Glomerular endothelial cell (primary cell): ENCODE results near the gene NSFL1C. TPM values are rescaled to one million over a fixed set of nuclear protein-coding genes. Genes with fewer than 3 reads are reported as not detected.

Experiments
- DNase-seq: peaks from one replicate; pipeline ENCODE4 v3.0.0-alpha.2; 2011; ENCODE audit warnings: low read depth, low spot score; ENCODE audit errors: extremely low read depth
- total RNA-seq: library from RNA; depleted of rRNA; stranded (reverse); fragments of >200 nt; gene quantifications from 2 replicates; pipeline ENCODE4 v1.2.3, GENCODE V29; 2015

NSFL1C gene
- total RNA-seq, 1 donor from 2014 or later: 74.2 TPM

DNA sequence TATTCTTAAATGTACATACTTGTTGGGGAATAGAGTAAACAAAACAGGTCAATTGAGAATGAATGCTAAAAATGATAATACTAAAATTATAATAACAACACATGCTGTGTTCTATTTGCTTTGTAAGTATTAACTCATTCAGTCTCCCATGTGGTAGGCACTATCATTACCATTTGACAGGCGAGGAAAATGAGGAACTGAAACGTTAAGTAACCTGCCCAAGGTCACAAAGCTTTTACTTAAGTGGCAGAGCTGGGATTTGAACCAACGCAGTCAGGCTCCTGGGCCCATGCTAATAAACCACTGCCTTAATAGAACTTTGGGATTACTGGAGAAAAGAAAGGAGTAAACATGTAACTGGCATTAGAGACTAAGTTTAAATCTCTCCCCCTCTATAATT lies 3.8 kb downstream of the NSFL1C start:
- no peak for DNase-seq

DNA sequence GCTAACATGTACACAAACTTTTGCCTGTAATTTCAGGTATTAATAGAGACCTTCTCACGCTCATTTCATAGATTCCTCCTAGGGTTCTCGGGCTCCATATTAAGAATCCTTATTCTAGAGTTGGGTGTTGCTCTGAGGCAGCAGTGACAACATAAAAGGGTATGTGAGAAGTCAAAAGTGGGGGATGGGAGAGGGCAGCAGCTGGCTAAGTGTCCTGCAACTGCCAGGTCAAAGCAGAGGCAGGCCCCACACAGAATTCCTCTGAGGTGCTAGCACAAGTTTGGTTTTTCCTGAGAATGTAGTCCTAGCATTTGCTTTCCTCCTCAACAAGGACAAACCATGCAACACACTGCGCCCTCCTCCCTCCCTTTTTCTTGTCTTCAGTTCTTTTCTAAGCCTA lies 4.6 kb downstream of the NSFL1C start:
- DNase-seq: no peak

DNA sequence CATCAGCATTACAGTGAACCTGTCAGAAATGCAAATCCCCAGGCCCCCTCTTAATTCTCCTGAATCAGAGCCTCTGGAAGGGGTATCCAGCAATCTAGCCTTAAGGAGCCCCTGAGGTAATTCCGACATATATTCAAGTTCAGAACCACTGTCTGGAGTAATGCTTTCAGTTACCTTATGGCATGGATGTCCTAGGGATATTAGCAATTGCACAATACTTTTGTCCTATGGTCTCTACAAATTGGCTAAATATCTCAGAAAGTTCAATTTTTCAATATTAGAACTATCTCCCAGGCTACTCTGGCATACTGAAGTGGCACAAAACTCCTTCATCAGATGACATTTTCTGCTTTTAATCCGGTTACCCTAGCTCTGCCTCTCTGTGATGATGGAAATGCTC lies 6.4 kb downstream of the NSFL1C start:
- no peak for DNase-seq

DNA sequence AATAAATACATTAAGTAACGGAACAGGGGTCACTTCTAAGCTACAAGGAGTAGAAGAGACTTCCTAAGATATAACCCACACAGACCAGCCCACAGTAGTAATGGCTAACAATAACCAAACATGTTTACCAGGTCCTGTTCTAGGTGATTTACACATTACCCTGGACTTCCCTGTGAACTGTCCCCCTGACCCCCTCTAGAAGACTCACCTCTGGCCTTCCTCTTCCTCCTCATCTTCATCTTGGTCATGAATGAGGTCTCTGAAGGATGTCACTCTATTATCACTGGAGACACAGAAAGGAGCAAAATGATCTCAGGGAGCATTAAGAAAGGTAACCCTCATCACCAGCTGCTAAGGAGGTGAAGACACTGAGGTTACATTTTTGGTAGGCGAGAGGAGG lies 8.7 kb downstream of the NSFL1C start:
- DNase-seq: no peak

DNA sequence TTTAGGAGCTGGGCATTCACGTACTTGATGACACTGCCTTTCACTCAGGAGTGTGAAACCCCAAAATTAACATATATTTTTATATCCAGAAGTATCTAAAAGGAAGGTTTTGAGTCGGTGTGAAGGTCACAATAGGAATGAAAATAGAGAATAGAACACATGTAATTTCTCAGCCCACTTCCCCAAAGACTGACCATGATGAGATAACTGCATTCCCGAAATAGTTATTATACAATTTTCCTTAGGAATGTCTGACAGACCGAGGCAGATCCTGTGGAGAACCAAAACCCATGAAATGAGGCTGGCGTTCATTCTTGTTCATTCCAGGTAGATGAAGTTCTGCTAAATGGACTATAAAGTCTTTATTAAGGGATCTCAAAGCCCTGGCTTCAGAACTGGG lies 10.3 kb downstream of the NSFL1C start:
- DNase-seq: no peak

DNA sequence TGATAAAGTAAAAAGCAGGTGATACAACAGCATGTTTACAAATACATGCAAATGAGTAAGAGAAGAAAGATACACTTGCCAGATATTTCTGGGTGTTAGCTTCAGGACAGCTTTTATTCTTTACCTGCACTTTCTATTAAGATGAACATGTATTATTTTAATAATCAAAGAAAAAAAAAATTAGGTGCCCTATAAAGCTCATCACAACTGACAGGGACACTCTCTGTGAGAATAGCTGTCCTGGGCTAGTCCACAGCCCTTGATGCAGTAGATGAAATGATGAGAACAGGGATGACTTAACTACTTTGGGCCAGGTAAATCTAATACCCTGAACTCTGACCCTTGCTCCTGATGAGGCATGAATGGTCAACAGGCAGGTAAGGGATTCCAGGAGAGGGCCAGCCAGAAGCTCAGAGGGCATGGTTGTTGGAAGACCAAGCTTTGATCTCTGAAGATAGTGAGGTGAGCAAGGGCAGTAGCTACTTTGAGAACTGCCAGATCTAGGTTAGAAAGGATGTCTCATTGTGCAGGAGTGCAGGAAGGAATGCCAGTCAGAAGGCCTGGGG lies 15.6 kb downstream of the NSFL1C start:
- no peak for DNase-seq

DNA sequence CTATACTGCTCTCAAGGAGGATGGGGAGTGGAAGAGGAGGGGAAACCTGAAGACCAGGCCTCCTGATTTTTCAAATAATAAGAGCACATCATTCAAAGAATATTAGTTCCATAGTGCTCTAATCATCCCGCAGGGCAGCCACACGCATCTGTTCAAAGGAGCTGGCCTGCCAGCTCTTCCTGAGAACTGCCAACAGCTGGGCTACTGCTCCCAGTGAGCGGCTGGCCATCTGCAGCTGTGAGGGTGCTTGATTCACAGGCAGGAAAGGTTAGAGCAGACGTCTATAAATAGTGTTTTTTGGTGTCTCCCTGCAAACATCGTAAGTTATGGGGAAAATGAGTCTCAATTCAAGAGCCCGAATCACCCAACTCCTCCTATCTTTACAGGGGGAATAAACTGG lies 17.3 kb downstream of the NSFL1C start:
- DNase-seq: no peak

DNA sequence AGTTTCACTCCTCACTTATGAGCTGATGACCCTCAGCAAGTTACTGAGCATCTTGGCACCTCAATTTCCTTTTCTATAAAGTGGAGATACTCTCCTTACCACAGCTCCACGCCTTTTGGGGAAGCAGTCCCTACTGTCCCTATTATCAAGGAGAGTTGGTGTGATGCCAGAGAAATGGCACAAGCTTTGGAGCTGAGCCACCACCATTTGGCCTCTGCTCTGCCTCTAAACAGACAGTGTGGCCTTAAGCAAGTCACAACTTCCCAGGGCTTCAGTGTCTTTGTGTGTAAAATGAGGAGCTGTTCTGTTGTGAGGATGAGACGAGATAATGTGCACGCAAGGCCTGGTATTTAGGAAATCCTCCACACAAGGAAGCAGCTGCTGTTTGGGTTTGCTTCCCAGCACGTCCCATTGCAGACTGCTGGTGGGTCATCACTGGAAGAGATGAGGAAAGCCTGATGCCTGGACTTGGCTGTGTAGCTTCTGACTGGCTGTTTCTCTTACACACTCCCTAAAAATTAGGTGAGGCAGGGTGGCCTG lies 18.5 kb downstream of the NSFL1C start:
- no peak for DNase-seq

DNA sequence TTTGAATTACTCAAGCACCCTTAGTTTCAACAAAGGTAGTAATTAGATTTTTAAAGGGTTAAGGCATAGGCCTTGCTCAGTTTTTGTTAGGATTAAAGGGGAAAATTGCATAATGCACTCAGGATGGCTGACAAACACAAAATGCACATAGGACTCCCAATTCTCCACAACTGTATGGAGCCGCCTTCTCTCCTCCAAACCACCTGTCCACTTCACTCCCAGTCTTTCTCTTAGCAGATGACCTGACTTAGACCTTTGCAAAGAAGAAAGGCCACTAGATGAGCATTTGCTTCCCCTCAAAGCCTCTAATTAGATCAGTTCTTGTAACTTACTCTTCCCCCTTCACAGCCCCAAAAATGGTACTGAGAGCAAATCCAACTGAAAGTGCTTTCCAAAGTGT lies 20.1 kb downstream of the NSFL1C start:
- DNase-seq: no peak

DNA sequence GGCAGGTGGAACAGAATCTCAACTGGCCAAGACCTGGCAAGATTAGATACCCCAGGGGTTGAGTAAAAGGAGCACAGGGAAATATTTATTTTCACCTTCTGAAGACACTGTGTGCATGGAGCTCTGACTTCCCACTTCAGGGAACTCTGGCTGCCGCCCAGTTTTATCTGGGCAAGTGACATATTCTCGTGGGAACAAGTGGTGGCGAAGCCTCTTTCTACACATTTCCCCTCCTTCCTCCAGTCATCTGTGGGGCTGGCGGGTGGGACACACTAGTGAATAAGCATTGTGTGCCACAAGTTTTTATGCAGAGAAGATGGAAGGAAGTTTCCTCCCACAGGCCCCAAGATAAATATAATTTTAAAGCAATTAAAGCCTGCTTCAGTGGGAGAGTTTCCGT lies 23.6 kb downstream of the NSFL1C start:
- no peak for DNase-seq

DNA sequence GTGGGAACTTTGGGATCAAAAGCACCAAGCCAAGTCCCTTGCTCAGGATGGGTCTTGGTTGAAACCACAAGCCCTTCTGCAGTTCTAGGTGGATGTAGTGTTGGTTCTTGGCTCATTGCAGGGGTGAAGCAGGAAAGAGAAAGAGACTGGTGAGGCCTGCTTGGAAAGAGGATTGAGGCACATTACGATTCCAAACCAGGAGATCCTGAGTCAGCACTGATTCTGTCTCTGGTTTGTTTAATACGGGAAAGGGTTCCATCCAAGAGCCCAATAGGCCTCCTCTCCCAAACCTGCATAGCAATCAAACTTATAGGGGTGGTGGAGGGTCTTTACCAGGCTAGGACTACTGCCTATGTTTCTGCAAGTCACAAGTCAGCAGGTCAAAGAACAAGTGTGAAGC lies 24.3 kb downstream of the NSFL1C start:
- DNase-seq: no peak

DNA sequence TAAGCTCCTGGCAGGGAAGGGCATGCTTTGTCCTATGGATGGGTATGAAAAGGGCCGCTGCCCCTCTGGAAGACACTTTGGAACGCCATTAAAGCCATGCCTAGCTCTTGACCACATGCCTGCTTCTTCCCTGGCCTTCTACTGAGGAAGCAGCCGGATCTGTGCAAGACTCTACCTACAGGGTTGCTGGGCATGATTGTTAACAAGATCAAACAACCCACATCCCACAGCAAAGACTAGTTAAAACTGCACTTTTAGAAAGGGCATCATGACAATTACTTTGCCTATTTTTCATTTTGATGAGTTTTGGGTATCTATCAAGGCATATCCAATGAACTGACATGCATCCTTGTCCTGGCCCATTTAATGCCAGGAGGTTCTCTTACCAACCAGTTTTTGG lies 25.5 kb downstream of the NSFL1C start:
- no peak for DNase-seq

DNA sequence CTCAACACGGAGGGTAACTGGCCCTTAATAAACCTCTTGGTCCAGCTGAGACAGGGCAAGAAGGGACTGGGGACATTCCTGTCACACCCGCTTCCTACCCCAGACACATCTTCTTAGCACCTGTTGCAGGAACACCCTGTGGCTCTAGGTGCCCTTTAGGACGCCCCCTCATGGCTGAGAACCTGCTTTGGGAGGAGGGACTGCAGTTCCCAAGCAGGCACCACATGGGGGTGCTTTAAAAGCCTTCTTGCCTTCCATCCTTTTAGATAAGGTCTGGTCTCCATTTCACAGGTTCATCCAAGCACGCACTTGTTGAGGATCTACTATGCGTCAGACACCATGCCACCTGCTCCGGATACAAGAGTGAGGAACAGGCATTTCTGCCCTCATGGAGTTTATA lies 26.6 kb downstream of the NSFL1C start:
- no peak for DNase-seq

DNA sequence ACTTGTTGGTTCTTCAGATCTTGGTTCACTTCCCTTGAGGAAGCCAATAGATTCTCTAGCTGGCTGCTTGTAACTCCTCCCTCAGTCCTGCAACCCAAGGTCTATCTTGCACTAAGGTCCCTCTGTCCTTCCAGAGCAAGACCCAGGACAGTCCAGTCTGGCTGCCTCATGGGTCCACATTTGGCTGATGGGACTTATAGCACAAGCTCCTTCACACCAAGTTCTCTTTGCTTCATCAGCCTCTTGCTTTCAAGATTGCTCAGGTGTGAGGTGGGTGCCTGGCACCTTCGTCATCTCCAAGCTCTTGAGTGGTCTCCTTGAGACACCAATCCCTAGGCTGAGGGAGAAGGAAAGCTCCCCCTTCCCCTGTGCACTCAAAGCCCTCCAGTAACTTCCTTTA lies 28.3 kb downstream of the NSFL1C start:
- DNase-seq: no peak

DNA sequence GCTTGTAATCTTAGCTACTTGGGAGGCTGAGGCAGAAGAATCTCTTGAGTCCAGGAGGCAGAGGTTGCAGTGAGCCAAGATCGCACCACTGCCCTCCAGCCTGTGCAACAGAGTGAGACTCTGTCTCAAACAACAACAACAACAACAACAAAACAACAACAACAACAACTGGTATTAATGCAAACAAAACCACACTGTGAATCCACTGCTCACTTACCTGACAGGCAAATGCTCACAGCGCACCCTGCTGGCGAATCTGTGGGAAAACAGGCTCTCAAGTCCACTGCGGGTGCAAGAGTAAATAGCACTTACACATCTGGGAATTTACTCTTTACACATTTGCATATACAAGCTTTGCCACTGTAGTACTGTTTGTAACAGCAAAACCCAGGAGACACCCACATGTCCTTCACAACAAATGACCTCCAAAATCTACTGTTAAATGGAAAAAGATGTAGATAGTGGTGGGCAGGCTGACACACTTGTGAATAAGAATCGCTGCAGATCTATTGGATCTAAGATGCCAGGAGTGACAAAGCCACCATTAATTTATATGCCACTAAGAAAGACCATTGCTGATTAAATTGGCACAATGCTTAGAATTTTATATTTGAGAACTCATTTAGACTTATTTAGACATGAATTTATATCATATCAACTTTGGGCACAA lies 29.3 kb downstream of the NSFL1C start:
- peak; percentile 76 for DNase-seq

DNA sequence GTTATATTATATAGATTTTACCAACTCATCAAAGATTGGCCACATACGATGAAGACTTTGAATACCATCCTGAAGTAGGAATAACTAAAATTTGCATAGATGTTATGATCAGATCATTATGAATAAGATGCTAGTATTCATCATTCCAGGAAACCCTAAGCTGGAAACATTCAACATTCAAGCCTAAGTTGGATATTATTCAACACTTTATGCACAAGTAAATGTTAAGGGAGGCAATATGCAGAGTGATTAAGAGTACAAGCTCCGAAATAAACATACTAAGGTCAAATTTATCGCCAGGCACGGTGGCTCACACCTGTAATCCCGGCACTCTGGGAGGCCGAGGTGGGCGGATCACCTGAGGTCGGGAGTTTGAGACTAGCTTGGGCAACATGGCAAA lies 30.4 kb downstream of the NSFL1C start:
- DNase-seq: no peak

DNA sequence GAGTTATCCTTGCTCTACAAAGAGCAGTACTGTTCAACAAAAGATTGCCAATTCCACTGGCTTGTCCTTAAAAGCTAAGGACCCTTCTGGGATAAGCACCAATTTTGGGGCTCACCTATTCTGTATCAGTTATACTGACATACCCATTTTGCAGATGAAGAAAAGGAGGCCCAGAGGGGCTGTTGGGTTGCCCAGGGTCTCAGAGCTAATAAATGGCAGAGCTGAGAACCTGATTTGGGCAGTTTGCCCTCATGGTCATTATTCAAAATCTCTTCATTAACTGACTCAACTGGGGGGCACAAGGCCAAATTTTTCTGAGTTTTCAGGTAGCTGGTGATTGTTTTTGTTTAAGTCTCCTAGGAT lies 31.3 kb downstream of the NSFL1C start:
- no peak for DNase-seq

DNA sequence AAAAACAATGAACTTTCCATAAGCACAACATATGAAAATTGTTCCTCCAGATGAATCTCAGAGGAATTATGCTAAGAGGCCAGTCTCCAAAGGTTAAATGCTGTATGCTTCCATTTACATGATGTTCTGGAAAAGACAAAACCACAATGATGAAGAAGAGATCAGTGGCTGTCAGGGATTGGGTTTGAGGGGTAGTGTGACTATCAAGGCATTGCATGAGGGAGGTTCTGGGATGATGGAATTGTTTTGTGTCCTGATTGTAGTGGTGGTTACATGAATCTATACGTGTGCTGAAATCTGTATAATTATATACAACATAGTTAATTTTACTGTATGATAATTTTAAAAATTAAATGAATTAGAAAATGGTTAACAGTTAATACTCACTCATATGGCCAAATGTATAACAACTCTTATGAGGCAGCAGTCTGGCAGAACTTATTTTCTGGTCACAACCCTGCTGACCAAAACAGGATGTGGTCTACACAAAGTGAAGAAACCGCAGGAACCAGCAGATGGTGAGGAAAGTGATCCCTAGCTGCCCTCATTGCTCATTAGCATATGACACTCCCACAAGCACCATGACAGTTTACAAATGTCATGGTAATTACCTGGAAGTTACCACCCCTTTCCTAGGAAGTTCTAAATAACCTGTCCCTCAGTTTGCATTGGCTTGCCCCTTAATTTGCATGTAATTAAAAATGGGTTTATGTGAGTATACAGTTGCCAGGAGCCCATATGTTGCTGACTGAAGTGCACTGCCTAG lies 31.9 kb downstream of the NSFL1C start:
- DNase-seq: peak; percentile 80

DNA sequence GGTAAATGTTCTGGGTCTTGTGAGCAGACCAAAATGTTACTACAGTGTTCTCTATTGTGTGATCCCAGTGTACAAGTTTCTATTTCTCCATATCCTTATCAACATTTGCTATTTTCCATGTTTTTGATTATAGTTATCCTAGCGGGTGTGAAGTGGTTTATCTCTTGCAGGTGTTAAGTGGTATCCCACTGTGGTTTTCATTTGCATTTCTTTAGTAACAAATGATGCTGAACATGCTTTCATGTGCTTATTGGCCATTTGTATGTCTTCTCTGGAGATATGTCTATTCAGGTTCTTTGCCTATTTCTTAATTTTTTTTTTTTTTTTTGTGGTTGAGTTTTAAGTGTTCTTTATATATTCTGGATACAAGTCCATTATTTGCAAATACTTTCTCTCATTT lies 35.5 kb downstream of the NSFL1C start:
- DNase-seq: no peak

DNA sequence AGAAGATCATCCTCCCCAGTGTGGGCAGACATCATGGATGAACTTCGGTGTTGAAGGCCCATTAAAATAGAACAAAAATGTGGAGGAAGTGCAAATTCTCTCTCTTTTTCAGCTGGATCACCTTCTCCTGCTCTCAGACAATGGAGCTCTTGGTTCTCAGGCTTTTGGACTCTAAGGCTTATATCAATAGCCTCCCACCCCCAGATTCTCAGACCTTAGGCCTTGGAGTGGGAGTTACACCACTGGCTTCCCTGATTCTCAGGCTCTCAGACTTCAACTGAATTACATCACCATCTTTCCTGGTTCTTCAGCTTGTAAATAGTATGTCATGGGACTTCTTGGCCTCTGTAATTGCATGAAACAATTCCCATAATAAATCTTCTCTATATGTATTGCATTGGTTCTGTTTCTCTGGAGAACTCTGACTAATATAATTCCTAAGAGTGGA lies 36.6 kb downstream of the NSFL1C start:
- no peak for DNase-seq

DNA sequence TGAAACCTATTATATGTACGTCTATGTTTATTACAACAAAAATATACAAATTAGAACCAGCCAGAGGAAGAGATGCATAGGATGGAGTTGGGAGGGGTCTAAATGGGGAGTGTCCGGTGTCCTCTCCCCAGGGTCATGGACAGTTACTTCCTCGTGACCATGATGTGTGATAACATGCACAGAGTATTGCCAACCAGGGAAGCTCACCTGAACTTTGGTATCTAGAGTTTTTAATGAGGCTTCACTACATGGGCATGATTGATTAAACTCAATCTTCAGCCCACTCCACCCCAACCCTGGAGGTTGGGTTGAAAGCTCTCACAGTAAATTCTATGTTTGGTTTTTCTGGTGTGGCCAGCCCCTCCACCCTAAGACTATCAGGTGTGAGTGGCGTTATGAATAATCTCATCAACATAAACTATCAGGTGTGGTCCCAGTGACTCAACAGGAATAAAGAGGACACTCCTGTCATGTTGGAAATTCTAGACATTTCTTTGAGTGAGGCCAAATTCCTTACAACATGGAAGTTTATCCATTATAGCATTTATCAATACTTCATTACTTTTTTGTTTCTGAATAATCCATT lies 37.4 kb downstream of the NSFL1C start:
- DNase-seq: no peak
